HUES48 (cell line): ENCODE data around the gene ABCF2.

Experiments used
- H3K27ac ChIP-seq: one replicate; pipeline ENCODE4 v1.7.0; 2013; ENCODE audit warnings: low read depth, low read length, inconsistent platforms
- H3K27me3 ChIP-seq: 2 replicates; pipeline ENCODE4 v1.6.1; 2013; ENCODE audit warnings: mild to moderate bottlenecking, low read length; ENCODE audit not compliant: control insufficient read depth, insufficient read depth
- H3K36me3 ChIP-seq: 2 replicates; pipeline ENCODE4 v1.6.1; 2013; ENCODE audit warnings: low read length; ENCODE audit not compliant: control insufficient read depth, insufficient read depth
- H3K4me1 ChIP-seq: 2 replicates; pipeline ENCODE4 v1.6.1; 2013; ENCODE audit warnings: mild to moderate bottlenecking, low read length; ENCODE audit not compliant: control insufficient read depth, insufficient read depth
- H3K4me3 ChIP-seq: 2 replicates; pipeline ENCODE4 v1.5.1; 2013; ENCODE audit warnings: mild to moderate bottlenecking, low read depth, low read length
- H3K9ac ChIP-seq: 2 replicates; pipeline ENCODE4 v1.6.1; 2013; ENCODE audit warnings: mild to moderate bottlenecking, low read depth, low read length, moderate library complexity
- H3K9me3 ChIP-seq: 2 replicates; pipeline ENCODE4 v1.6.1; 2013; ENCODE audit warnings: low read length; ENCODE audit not compliant: control insufficient read depth, insufficient read depth

The ABCF2 gene

GRCh38 chr7:151240536-151240935 lies 13.5 kb upstream of the ABCF2 start:
- no peak overlapping the region for H3K27ac ChIP-seq
- H3K4me3 ChIP-seq, result no peak overlapping the region
- H3K36me3 ChIP-seq, result peaks cover 27% of the 10 kb centered on the region
- H3K4me1 ChIP-seq, result peaks cover 17% of the 10 kb centered on the region; the same call in 1 of the 2 replicates
- no peak overlapping the region for H3K9ac ChIP-seq
- H3K27me3 ChIP-seq, result peaks cover 9% of the 10 kb centered on the region
- H3K9me3 ChIP-seq, result no peaks in the 10 kb centered on the region

- peaks cover 6% of the 10 kb centered on the region for H3K27me3 ChIP-seq
- H3K9me3 ChIP-seq, result no peaks in the 10 kb centered on the region
- no peak overlapping the region for H3K4me3 ChIP-seq
- H3K9ac ChIP-seq, result no peak overlapping the region
- peaks cover 16% of the 10 kb centered on the region; the same call in 1 of the 2 replicates for H3K4me1 ChIP-seq
- H3K36me3 ChIP-seq, result peaks cover 33% of the 10 kb centered on the region
- no peak overlapping the region for H3K27ac ChIP-seq
Observed at GRCh38 chr7:151239837-151240459, 12.9 kb upstream of the ABCF2 start.

GRCh38 chr7:151238924-151239836 lies 12.2 kb upstream of the ABCF2 start:
- H3K9me3 ChIP-seq, result no peaks in the 10 kb centered on the region
- H3K9ac ChIP-seq, result no peak overlapping the region
- H3K27me3 ChIP-seq, result no peaks in the 10 kb centered on the region
- peaks cover 36% of the 10 kb centered on the region for H3K36me3 ChIP-seq
- H3K4me1 ChIP-seq, result peaks cover 10% of the 10 kb centered on the region; the same call in 1 of the 2 replicates
- no peak overlapping the region for H3K4me3 ChIP-seq
- H3K27ac ChIP-seq, result no peak overlapping the region

- Histone ChIP-seq H3K27ac (no peak overlapping the region), H3K4me1 (peaks cover 10% of the 10 kb centered on the region; the same call in 1 of the 2 replicates), H3K27me3 (no peaks in the 10 kb centered on the region), H3K9me3 (no peaks in the 10 kb centered on the region), H3K4me3 (no peak overlapping the region), H3K36me3 (peaks cover 36% of the 10 kb centered on the region), H3K9ac (no peak overlapping the region)
Observed at GRCh38 chr7:151238190-151238810, 11.3 kb upstream of the ABCF2 start.

GRCh38 chr7:151237244-151238189 lies 10.5 kb upstream of the ABCF2 start:
- H3K36me3 ChIP-seq, result peaks cover 36% of the 10 kb centered on the region
- H3K4me3 ChIP-seq, result no peak overlapping the region
- H3K9me3 ChIP-seq, result no peaks in the 10 kb centered on the region
- no peaks in the 10 kb centered on the region for H3K27me3 ChIP-seq
- no peak overlapping the region for H3K9ac ChIP-seq
- no peak overlapping the region for H3K27ac ChIP-seq
- 0 out of 2 replicates have a peak, but pooled peaks cover 5% of the 10 kb centered on the region for H3K4me1 ChIP-seq

- no peaks in the 10 kb centered on the region for H3K9me3 ChIP-seq
- H3K4me3 ChIP-seq, result no peak overlapping the region
- H3K27ac ChIP-seq, result no peak overlapping the region
- peaks cover 36% of the 10 kb centered on the region for H3K36me3 ChIP-seq
- no peak overlapping the region for H3K9ac ChIP-seq
- H3K27me3 ChIP-seq, result no peaks in the 10 kb centered on the region
- H3K4me1 ChIP-seq, result 0 out of 2 replicates have a peak, but pooled peaks cover 5% of the 10 kb centered on the region
Observed at GRCh38 chr7:151236406-151236805, 9.4 kb upstream of the ABCF2 start.

- Histone ChIP-seq H3K27ac (no peak overlapping the region), H3K9ac (no peak overlapping the region), H3K4me1 (0 out of 2 replicates have a peak, but pooled peaks cover 5% of the 10 kb centered on the region), H3K27me3 (no peaks in the 10 kb centered on the region), H3K36me3 (peaks cover 36% of the 10 kb centered on the region), H3K9me3 (no peaks in the 10 kb centered on the region), H3K4me3 (no peak overlapping the region)
Observed at GRCh38 chr7:151235091-151235787, 8.2 kb upstream of the ABCF2 start.

GRCh38 chr7:151233804-151234203 lies 6.8 kb upstream of the ABCF2 start:
- Histone ChIP-seq H3K4me3 (peak overlapping the region; percentile 87), H3K9me3 (no peaks in the 10 kb centered on the region), H3K36me3 (peaks cover 36% of the 10 kb centered on the region), H3K9ac (no peak overlapping the region), H3K27ac (no peak overlapping the region), H3K27me3 (no peaks in the 10 kb centered on the region), H3K4me1 (0 out of 2 replicates have a peak, but pooled peaks cover 5% of the 10 kb centered on the region)

GRCh38 chr7:151232917-151233701 lies 6.1 kb upstream of the ABCF2 start:
- peaks cover 32% of the 10 kb centered on the region for H3K36me3 ChIP-seq
- 0 out of 2 replicates have a peak, but pooled peaks cover 7% of the 10 kb centered on the region for H3K4me1 ChIP-seq
- H3K9ac ChIP-seq, result peak overlapping the region; percentile 57
- peak overlapping the region; percentile 73 for H3K27ac ChIP-seq
- H3K4me3 ChIP-seq, result peak overlapping the region; percentile 87
- no peaks in the 10 kb centered on the region for H3K9me3 ChIP-seq
- no peaks in the 10 kb centered on the region for H3K27me3 ChIP-seq
